ENCODE results near the gene ACSS1.

ACSS1 gene

DNA sequence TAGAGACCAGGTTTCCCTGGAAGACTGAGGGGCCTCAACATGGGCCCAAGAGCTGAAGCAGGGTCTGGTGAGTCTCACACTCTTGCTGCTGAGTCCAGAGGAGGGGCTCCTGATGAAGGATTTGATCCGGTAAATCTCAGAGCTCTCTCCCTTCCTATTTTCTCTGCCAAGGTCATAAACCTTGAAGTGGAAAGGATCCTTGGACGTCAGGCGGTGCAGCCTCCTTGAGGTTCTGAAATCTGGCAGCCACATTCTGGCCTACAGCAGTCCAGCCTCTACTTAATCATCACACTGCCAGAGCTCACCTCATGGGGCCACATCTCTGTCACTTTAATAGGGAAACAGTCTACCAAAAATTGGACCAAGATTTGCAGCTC, 24.0 kb downstream of the ACSS1 start:
- H4K20me1 ChIP-seq (ENCODE audit: insufficient read depth, low read length, poor library complexity, severe bottlenecking): no peaks in the 10 kb centered on the region
- no peak overlapping the region for H3K9ac ChIP-seq (ENCODE audit: low read depth, low read length, poor library complexity, severe bottlenecking)
- TF ChIP-seq, protein P1, sequence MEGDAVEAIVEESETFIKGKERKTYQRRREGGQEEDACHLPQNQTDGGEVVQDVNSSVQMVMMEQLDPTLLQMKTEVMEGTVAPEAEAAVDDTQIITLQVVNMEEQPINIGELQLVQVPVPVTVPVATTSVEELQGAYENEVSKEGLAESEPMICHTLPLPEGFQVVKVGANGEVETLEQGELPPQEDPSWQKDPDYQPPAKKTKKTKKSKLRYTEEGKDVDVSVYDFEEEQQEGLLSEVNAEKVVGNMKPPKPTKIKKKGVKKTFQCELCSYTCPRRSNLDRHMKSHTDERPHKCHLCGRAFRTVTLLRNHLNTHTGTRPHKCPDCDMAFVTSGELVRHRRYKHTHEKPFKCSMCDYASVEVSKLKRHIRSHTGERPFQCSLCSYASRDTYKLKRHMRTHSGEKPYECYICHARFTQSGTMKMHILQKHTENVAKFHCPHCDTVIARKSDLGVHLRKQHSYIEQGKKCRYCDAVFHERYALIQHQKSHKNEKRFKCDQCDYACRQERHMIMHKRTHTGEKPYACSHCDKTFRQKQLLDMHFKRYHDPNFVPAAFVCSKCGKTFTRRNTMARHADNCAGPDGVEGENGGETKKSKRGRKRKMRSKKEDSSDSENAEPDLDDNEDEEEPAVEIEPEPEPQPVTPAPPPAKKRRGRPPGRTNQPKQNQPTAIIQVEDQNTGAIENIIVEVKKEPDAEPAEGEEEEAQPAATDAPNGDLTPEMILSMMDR (conservative IDR thresholded peaks at IDR 0.05; ENCODE audit: low read length): no peak
- no peak for TF ChIP-seq EZH2phosphoT487 (IDR thresholded peaks at IDR 0.05; ENCODE audit: borderline replicate concordance)
- no peaks in the 10 kb centered on the region for H3K27me3 ChIP-seq (ENCODE audit: insufficient read depth, low read length, poor library complexity, severe bottlenecking)
- H3K79me2 ChIP-seq (ENCODE audit: insufficient read depth, low read length): peaks cover 57% of the 10 kb centered on the region
- no peak overlapping the region for H3K4me3 ChIP-seq (ENCODE audit: low read length, poor library complexity, severe bottlenecking)
- H3F3A ChIP-seq (ENCODE audit: low read depth): peaks cover 11% of the 10 kb centered on the region; the same call in 1 of the 2 replicates
- H3K36me3 ChIP-seq (ENCODE audit: insufficient read depth, low read length): peaks cover 16% of the 10 kb centered on the region; the same call in 1 of the 2 replicates
- H3K9me2 ChIP-seq (replicated peaks; ENCODE audit: low read depth, low read length): no peaks in the 10 kb centered on the region
- H2AFZ ChIP-seq (ENCODE audit: low read length): no peak overlapping the region
- no peaks in the 10 kb centered on the region for H3K9me3 ChIP-seq (ENCODE audit: insufficient read depth, low read depth, low read length)
- H3K4me2 ChIP-seq (ENCODE audit: low read depth, low read length, poor library complexity, severe bottlenecking): no peak overlapping the region
- H3K4me1 ChIP-seq (ENCODE audit: insufficient read depth, low read length, poor library complexity, severe bottlenecking): peaks cover 55% of the 10 kb centered on the region

DNA sequence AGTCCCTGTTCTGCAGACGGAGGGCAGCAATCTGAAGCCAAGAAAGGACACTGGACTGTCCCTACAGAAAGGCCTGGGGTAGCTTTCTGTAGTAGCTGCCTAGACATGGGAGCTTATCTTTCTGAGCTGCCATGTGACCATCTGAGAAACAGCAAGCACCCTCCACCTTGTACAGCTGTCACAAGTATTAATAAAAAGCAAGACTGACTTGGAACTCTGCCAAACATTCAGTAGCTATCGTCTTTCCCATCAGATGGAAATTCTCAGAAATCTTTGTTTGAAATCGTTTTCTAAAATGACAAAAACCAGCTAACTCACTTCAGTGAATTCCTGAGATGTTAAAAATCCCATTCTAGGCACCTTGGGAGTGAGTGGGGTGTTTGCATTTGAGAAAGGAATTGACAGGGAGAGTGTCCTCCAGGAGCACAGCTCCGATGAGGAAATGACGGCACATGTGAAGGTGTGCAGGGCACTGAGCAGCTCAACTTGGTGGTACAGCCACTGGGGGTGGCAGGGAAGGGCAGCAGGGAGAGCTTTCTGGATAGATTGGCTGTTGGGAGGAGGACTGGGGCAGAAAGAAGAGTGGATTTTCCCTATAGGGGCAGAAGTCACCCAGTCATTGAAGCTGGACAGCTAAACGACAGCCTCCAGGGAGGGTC, 24.5 kb downstream of the ACSS1 start:
- Histone ChIP-seq H3K9ac (ENCODE audit: low read depth, low read length, poor library complexity, severe bottlenecking) (no peak overlapping the region), H3K9me3 (ENCODE audit: insufficient read depth, low read depth, low read length) (no peaks in the 10 kb centered on the region), H3K9me2 (replicated peaks; ENCODE audit: low read depth, low read length) (no peaks in the 10 kb centered on the region), H3K4me3 (ENCODE audit: low read length, poor library complexity, severe bottlenecking) (no peak overlapping the region), H3K79me2 (ENCODE audit: insufficient read depth, low read length) (peaks cover 51% of the 10 kb centered on the region), H3F3A (ENCODE audit: low read depth) (peaks cover 11% of the 10 kb centered on the region; the same call in 1 of the 2 replicates), H4K20me1 (ENCODE audit: insufficient read depth, low read length, poor library complexity, severe bottlenecking) (no peaks in the 10 kb centered on the region), H3K27me3 (ENCODE audit: insufficient read depth, low read length, poor library complexity, severe bottlenecking) (no peaks in the 10 kb centered on the region), H2AFZ (ENCODE audit: low read length) (no peak overlapping the region), H3K36me3 (ENCODE audit: insufficient read depth, low read length) (peaks cover 18% of the 10 kb centered on the region; the same call in 1 of the 2 replicates), H3K4me2 (ENCODE audit: low read depth, low read length, poor library complexity, severe bottlenecking) (no peak overlapping the region), H3K4me1 (ENCODE audit: insufficient read depth, low read length, poor library complexity, severe bottlenecking) (peaks cover 50% of the 10 kb centered on the region)
- TF ChIP-seq, protein P1 (conservative IDR thresholded peaks at IDR 0.05; ENCODE audit: low read length): no peak
- TF ChIP-seq EZH2phosphoT487 (IDR thresholded peaks at IDR 0.05; ENCODE audit: borderline replicate concordance): no peak

DNA sequence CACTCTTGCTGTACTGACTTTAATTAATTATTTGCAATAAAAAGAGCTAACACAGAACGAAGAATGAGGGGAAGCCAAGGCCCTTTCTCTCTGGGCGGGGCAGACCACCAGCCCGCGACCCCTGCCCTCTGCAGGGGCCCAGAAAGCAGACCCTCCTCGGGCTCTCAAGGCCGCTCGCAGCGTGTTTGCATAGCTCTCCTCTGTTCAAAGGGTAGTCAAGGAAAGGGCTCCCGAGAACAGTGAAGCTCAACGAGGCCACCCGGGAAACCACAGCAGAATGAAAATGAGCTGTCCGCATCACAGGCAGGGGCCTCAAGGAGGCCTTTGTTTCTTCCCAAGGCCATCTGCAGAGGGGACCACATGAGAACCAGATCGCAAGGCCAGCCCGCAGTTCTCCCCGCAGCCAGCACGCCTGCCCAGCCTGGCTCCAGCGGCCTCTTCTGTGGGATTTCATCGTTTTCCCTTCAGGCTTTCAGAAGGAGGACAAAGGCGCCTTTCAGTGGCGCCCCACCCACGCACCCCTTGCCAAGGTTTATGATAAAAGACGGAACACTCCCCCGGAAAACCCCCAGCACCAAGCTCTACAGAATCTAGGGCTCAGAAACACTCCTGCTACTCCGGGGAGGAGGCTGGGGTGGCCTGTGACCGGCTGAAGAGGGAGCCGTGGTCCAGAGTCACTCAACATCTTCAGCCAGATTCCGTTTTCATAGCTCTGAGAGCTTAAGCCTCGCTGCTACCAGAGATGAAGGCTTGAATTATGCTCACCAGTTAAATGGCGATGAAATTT, 25.3 kb downstream of the ACSS1 start:
- H3K9me3 ChIP-seq (ENCODE audit: insufficient read depth, low read depth, low read length): no peaks in the 10 kb centered on the region
- H3F3A ChIP-seq (ENCODE audit: low read depth): peaks cover 11% of the 10 kb centered on the region; the same call in 1 of the 2 replicates
- H3K79me2 ChIP-seq (ENCODE audit: insufficient read depth, low read length): peaks cover 50% of the 10 kb centered on the region
- no peaks in the 10 kb centered on the region for H4K20me1 ChIP-seq (ENCODE audit: insufficient read depth, low read length, poor library complexity, severe bottlenecking)
- no peaks in the 10 kb centered on the region for H3K9me2 ChIP-seq (replicated peaks; ENCODE audit: low read depth, low read length)
- no peak overlapping the region for H2AFZ ChIP-seq (ENCODE audit: low read length)
- H3K4me1 ChIP-seq (ENCODE audit: insufficient read depth, low read length, poor library complexity, severe bottlenecking): peaks cover 42% of the 10 kb centered on the region
- H3K9ac ChIP-seq (ENCODE audit: low read depth, low read length, poor library complexity, severe bottlenecking): no peak overlapping the region
- TF ChIP-seq EZH2phosphoT487 (IDR thresholded peaks at IDR 0.05; ENCODE audit: borderline replicate concordance): no peak
- TF ChIP-seq, protein P1 (conservative IDR thresholded peaks at IDR 0.05; ENCODE audit: low read length): no peak
- no peak overlapping the region for H3K4me2 ChIP-seq (ENCODE audit: low read depth, low read length, poor library complexity, severe bottlenecking)
- peaks cover 21% of the 10 kb centered on the region; the same call in 1 of the 2 replicates for H3K36me3 ChIP-seq (ENCODE audit: insufficient read depth, low read length)
- no peaks in the 10 kb centered on the region for H3K27me3 ChIP-seq (ENCODE audit: insufficient read depth, low read length, poor library complexity, severe bottlenecking)
- no peak overlapping the region for H3K4me3 ChIP-seq (ENCODE audit: low read length, poor library complexity, severe bottlenecking)

All from Loucy (cell line).